Inferior parietal cortex (tissue), 1 donor: ENCODE results near the gene CALN1.

Experiments used
- DNase-seq: peaks from one replicate; pipeline ENCODE4 v3.0.0-alpha.2; 2016; ENCODE audit errors: extremely low spot score

Gene CALN1

DNA sequence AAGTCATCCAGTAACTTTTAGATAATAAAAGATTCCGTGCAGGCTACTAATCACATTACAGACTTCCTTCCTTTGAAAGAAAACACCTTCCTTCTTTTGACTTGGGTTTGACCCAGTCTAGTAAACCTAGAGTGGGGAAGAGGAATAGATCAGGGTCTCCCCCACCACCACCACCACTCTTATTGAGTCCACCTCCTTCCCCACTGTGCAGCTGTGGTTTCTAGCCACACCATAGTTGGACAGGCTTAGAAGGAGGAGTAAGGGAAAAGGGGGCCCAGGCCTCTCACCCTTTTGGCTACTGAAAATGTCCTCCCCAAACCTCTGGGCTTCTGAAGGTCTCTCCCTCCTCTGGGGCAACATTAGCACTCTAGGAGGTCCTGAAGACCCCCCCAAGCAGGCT is 372.7 kb downstream of the CALN1 start:
- no peak for DNase-seq

DNA sequence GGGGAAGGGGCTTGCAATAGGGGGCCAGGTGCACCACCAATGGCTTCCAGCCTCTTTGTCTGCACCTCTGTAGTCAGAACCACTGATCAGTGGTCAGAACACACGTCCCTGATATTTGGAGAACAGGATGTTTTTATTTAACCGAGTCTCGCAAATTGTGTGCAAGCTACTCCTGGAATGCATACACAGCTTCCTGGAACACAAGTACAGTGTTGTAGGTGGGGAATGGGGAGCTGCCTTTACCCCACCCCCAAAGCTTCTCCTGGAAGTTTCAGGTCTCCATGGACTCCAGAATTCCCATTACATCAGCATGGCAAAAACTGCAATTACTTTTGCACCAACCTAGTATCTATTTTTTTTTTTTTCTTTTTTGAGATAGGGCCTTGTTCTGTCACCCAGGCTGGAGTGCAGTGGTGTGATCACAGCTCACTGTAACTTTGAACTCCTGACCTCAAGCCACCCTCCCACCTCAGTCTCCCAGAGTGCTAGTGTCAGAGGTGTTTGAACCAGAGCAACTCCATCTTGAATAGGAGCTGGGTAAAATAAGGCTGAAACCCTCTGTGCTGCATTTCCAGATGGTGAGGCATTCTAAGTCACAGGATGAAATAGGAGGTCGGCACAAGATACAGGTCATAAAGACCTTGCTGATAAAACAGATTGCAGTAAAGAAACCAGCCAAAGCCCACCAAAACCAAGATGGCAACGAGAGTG is 374.0 kb downstream of the CALN1 start:
- DNase-seq, result no peak

DNA sequence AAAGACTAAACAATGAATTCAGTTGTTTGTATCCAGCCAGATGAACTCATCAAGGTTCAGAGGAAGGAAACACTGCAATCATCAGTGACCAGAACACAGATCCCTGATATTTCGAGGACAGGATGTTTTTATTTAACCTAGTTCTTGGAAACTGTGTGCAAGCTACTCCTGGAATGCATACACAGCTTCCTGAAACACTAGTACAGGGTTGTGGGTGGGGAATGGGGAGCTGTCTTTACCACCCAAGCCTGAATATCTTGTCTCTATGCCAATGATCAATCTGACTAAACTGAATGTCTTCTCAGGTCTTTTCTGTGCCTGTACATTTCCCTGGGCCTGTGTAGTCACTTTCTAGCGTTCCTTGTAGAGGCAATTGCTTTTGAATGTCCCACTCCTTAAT is 374.6 kb downstream of the CALN1 start:
- DNase-seq, result no peak

DNA sequence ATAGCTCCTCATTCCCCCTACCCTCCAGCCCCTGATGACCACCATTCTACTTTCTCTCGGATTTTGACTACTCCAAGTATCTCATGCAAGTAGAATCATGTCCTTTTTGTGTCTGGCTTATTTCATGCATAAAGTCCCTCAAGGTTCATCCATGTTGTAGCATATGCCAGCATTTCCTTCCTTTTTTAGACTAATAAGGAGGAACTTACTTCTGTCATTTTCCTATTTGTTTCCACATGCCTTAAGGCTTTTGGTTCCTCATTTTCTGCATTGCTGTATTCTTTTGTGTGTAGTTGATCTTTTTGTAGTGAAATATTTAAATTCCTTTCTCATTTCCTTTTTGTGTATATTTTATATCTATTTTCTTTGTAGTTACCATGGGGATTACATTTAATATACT is 376.9 kb downstream of the CALN1 start:
- no peak for DNase-seq

DNA sequence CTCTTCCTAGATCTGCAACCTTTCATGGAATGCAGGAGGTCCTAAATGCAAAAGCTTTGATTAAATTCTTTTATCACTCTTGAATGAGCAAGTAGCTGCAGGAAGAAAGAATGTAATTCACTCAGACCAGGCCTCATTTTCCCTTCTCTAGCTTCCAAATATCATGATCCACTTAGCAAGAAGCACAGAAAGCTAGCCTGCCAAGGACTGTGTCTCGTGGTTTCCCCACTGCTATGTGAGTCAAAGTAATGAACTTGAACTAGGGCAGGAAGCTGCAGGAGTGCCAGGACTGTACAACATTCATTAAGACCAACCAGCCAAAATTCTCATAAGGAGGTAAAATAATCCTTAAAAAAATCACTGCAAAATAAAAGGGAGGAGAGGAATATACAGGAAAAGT is 379.2 kb downstream of the CALN1 start:
- peak; percentile 33 for DNase-seq

DNA sequence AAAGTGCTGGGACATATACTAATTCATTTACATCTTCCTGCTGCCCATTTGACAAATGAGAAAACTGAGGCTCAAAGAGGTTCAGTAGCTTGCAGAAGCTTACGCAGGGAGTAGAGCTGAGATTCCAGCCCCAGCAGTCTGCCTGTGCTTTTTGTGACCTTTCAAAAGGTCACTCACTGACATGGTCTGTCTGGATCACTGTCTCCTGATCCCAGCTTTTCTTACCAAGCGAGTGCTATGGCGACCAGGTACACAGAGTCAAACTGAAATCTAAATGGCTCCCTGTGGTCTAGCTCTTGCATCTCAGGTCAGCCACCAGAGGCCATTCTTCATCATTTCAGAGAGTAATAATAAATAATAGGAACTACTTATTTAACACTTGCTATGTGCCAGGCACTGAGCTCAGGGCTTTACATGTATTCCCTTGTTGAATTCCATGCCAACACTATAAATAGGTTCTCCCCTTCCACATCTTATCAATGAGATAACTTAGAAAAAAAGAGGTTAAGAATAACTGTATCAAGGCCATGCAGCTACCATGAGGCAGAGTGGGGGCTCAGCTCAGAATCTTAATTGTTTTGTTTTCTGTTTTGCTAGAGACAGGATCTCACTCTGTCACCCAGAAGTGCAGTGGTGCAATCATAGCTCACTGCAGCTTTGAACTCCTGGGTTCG is 381.0 kb downstream of the CALN1 start:
- no peak for DNase-seq

DNA sequence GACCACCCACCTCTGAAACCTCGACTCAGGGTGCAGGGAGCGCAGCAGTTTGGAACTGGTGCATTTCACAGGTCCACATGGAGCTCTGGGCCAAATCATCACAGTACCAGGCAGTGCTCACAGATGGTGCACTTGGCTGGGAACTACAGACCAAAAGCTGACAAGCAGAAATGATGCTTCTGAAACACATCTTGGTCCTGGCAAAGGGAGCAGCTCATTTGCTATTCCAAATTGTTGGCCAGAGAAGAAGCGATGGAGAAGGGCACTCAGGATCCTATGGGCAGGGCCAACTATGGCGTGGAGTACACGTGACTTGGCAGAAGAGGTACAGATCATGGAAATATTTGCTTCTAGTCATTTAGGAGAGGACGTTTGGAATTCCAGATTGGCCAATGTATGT is 383.9 kb downstream of the CALN1 start:
- DNase-seq, result peak; percentile 23

DNA sequence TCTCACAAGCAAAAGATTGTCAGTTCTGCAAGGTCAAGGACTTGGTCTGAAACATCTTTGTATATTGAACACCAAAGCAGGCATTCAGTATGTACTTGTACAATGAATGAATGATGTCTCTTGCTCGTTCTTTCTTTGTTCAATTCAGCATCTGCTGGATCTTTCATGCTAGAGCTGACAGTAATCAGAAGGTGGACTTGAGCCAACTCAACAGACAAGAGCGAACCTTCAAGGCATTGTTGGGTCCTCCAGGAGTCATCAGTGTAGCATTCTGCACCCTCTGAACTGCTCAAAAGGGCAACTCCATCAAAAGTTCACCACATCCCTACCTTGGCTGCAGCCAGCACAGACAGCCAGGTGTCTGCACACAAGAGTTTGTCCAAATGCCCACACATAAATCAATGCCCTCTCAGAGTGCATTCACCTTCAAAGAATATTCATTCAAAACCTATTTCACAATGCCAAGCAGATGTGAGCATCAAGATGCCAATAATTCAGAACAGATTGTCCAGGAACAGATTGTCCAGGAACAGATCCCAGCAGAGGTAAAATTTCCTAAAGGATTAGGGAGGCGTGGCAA is 386.7 kb downstream of the CALN1 start:
- DNase-seq, result no peak

DNA sequence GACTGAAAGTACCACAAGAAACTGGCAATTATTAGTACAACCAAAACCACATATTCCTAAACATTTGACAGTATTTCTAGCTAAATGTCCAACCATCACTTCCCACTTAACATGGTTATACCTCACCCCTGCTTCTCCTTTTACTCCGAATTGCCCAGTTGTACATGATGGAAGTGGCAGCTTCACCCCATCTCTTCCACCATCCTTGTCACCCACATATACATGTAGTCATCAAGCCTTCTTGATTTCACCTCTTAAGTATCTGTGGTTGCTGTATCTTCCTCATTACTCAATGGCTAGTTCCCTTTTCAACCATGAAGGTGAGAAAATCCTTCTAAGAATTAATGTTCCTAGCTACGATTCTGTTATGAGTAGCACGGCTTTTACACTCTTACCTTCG is 388.2 kb downstream of the CALN1 start:
- DNase-seq, result no peak

DNA sequence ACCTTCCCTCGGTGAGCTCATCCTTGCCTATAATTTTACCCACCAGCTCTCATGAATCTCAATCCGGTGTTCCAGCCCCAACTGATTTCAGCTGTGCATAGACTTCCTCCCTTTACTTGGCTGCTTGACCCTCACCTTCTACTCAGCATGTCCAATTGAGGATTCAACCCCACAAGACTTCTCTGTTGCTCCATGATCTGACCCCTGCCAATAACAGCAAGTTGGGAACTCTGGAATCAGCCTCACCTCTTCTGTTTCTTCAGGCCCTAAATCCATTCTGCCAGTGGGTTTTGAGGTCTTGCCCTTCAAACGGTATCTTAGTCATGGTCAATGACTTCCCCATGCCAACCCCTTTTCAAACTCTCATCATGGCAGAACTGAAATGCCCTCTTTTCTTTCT is 390.4 kb downstream of the CALN1 start:
- DNase-seq, result no peak

DNA sequence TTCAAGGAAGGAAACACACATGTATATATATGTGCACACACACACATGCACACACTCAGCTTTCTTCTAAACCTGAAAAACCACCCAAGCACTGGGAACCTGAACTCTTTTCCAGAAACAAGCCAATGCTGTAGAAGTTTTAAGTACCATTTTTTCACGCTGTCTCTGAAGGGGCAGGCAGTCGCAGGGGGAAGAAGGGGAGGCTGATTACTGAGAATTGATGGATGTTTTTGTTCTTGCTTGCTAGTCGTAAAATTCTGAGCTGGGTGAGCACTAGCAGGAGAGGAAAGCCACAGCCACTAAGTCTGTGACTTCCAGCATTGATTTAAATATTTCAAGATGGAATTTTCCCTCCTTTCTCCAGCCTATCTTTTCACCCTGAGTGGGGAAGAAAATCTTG is 391.8 kb downstream of the CALN1 start:
- DNase-seq, result no peak

DNA sequence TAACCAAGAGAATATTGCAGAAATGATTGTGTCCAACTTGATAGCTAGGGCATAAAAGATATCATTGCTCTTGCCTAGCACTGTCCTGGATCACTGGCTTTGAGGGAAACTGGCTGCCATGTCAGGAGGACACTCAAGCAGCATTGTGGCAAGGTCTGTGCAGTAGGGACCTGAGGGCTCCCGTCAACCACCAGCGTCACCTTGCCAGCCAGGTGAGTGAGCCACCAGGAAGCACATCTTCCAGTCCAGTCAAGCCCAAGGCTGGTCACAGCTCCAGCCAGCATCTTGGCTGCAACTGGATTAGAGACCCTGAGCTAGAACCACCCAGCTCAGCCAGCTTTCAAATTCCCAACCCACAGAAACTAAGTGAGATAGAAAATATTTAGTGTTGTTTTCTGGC is 392.7 kb downstream of the CALN1 start:
- DNase-seq, result no peak

DNA sequence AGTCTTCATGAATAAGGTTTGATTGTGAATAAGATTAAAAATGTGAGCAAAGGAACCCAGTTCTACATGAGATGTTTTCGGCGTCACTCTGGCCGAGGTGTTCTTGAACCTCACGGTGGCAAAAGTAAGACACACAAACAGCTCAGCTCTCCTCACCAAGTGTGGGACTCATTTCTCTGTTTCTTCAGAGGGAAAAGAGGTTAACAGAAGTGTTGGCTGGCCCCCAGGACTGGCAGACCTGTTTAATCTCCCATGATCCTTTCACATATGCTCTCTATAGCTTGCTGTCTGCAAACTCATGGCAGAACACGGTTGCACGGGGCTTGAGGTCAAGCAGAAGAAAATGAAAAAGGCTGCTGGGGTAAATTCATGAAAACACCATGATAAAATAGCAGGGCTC is 394.4 kb downstream of the CALN1 start:
- DNase-seq, result no peak

DNA sequence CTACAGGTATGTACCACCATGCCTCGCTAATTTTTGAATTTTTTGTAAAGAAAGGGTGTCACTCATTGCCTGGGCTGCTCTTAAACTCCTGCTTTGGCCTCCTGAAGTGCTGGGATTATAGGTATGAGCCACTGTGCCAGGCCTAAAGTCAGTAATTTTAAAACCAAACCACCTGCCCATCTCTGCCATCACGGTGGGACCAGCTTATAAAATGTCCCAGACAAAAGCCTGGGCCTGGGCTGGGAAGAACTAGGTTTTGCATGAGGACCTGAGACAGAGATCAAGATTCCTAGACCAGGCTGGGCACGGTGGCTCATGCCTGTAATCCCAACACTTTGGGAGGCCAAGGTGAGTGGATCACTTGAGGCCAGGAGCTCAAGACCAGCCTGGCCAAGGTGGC is 395.6 kb downstream of the CALN1 start:
- no peak for DNase-seq

DNA sequence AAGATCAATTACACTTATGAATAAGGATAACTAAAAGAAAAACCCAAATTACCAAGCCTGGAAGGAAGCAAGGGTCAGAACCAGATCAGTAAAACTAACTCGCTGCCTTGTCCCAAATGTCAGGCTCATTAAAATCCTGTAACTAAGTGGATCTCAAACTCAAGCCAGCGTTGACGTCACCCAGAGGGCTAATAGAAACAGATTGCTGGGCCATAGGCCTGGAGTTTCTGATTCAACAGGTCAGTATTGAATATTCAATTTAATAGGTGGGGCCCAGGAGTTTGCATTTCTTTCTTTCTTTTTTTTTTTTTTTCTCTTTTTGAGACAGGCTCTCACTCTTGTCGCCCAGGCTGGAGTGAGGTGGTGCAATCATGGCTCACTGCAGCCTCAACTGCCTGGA is 397.0 kb downstream of the CALN1 start:
- no peak for DNase-seq

DNA sequence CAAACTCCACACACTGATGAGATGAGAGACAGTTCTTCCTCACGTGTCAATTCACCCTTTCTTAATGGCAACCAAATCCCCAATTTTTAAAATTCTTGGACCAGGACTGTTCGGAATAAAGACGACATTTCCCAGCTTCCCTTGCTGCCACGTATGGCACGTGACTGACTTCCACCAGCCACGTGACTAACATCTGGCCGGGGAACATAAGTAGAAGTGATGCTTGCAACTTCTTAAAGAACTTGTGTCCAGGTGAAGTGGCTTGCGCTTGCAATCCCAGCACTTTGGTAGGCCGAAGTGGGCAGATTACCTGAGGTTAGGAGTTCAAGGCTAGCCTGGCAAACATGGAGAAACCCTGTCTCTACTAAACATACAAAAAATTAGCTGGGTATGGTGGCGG is 405.1 kb downstream of the CALN1 start:
- no peak for DNase-seq

DNA sequence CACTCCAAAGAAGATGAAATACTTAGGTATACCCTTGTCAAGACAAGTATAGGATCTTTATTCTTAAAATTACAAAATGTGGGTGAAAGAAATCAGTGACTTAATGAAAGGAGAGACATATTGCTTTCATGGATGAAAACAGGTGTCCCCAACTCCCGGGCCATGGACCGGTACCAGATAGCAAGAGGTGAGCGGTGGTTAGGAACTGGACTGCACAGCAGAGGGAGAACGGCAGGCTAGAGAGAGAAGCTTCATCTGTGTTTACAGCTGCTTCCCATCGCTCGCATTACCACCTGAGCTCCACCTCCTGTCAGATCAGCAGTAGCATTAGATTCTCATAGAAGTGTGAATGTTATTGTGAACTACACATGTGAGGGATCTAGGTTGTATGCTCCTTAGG is 408.9 kb downstream of the CALN1 start:
- DNase-seq, result no peak

DNA sequence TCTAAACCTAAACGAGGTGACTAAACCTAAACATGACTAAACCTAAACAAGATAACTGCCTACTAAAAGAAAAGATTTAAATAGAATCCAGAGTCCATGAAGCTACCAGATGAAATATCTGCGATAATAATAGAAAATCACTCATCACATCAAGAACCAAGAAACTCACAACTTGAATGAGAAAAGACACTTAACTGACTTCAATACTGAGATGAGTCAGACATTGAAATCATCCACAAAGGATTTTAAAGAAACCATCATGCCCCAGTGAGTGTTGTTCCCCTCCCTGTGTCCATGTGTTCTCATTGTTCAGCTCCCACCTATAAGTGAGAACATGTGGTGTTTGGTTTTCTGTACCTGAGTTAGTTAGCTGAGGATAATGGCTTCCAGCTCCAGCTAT is 416.0 kb downstream of the CALN1 start:
- DNase-seq, result no peak

DNA sequence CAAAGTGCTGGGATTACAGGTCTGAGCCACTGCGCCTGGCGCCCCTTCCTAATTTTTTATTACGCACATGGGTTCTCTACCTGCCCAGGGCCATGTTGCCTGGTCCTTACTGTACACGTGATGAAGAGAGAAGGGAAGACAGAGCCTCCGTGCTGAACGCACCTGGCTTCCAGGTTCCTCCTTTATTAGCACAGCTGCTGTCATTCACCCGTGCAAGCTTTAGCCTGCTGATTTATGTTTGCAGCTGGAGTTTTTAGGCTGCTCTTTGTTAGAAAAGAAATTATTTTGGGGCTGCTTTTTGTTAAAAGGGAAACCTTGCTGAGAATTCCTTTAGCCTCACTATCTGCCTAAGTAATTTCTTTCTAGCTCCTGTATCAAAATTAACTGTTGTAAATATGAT is 417.0 kb downstream of the CALN1 start:
- no peak for DNase-seq

DNA sequence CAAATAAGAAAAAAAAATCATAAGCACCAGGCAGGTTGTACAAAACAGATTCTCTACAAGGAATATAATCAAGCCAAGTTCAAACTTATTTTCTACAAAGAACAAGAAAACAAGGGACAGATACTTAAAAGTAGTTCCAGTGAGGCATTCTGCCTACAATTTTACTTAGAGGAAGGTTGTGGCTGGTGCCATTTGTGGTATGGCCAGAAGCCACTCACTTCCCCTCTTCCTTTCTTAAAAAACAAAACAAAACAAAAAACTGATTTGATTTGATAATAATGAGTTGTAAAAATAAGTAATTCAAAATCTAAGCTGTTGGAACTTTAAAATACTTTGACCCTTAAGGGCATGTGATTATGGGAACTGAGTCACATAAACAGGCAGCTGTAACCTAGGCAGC is 420.6 kb downstream of the CALN1 start:
- DNase-seq, result no peak

DNA sequence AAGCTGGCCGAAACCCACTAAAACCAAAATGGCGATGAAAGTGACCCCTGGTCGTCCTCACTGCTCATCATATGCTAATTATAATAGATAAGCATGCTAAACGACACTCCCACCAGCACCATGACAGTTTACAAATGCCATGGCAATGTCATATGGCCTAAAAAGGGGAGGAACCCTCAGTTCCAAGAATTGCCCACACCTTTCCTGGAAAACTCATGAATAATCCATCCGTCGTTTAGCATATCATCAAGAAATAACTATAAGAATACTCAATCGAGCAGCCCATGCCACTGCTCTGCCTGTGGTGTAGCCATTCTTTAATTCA is 422.0 kb downstream of the CALN1 start:
- DNase-seq, result no peak

DNA sequence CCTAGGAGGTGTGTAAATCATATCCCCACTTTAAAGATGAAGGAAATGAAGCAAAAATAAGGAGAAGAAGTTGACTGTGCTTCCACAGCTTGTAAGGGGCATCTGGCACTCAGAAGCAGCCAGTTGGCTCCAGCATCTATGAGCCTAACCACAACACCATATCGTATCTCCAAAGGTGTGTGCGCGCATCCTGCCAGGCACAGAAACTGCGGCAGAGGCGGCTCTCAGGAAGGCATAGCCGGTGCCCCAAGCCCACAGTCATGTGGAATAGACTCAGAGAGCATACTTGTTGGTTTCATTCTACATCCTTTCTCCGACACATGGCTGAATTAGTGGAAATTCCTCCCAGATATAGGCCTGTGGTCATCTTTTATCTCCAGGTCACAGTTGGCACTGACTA is 423.9 kb downstream of the CALN1 start:
- DNase-seq, result no peak

DNA sequence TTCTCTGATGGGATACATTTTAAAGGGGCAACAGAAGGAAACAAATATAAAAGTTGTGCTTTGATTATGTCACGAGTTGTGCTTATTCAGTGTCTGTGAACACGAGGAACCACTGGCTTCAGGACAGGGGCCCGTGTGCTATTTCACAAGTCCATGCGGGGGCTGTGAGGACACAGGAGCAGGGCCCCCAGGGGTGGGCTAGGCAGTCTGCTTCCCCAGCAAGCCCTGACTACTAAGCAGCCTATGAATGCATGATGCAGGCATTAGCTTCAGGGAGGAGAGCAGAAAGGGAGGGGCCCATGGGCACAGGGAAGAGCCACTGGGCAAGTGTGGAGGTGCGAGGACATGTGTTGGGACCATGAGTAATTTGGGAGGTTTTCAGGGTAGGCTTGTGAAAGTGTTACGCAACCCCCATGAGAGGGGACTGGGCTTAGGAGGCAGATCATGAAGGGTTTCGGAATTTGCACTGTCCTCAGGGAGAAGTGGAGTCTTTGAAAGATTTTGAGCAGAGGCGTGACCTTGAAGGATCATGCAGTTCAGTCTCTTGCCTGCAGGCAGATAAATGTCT is 424.9 kb downstream of the CALN1 start:
- no peak for DNase-seq
